GM12873 (cell line): ENCODE results near the gene ATP6V1C2.

Source experiments
- CTCF ChIP-seq: IDR thresholded peaks from 2 replicates; pipeline ENCODE4 v1.5.1; 2012; ENCODE audit warnings: low read depth, mild to moderate bottlenecking, moderate library complexity, low read length, control low read depth; ENCODE audit not compliant: insufficient read depth; ENCODE audit errors: missing control alignments

Gene ATP6V1C2

GRCh38 chr2:10810202-10811161 is 89.1 kb downstream of the ATP6V1C2 start:
- no peak for TF ChIP-seq CTCF

DNA sequence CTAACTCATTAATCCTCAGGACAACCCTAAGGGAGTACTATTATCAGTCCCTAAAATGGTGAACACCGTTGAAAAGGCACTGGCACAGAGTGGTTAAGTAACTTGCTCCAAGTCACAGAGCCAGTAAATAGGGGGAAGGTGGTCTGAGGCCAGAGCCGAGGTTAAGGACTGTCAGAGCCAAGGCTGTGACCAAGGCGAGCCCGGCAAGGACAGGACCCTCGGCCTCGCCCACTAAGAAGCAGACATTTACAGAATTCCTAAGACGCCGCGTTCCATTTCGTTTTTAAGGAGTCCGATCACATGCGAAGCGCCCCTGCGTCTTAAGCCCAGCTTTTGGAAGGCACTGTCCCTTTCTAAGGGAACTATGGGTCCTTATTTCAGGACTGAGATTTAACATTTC is 90.1 kb downstream of the ATP6V1C2 start:
- TF ChIP-seq CTCF: no peak

GRCh38 chr2:10812362-10813162 is 91.1 kb downstream of the ATP6V1C2 start, which contains the start of gene PDIA6:
TSS of gene PDIA6 (minus strand) at chr2:10812785. CDS start at chr2:10812696, 89 bp downstream.
- TF ChIP-seq CTCF: no peak

DNA sequence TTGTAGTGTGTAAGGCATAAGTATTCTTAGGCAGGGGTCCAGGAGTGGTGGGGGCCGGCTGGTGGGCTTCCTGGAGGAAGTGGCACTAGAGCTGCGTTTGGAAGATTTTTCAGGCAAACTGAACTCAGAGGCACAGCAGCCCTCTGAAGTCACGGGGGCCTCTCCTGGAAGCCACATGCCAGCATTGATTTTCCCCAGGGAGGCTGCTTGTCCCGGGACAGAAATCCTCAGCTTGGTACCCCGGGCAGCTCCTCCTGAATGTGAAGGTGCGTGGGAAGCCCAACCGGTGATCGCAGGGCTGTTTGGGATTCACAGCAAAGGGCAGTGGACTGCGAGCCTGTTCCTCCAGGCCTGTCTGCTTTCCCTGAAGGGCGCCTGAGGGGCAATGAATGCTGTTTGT is 92.7 kb downstream of the ATP6V1C2 start:
- no peak for TF ChIP-seq CTCF

DNA sequence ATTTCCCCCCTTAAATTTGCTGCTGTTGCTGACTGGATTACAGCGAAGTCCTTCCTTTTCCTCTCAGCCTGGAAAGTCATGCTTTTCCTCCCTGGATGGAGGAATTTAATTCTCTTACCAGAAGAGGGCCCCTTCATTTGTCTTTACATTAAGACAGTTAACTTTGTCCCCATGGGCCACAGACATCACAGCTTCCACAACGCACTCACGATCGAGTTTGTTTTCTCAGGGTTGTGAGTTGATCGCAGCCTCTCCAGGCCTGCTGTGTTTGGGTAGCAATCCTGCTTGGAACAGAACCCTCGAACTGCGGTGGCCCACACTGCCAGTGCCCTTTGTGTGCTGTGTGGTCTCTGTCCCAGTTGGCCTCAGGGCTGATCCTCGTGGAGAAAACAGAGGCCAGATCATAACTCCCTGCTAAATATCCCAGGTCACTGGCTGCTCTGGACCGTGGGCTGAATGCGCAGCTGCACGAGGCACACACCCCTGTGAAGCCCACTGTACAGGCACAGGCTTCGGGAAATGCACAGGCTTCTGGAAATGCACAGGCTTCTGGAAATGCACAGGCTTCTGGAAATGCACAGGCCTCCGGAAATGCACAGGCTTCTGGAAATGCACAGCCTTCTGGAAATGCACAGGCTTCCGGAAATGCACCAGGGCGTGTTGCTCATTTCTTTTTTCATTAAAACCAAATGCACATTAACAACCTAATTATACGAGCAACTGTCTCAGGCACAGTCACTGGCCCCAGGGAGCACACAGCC is 93.3 kb downstream of the ATP6V1C2 start:
- no peak for TF ChIP-seq CTCF

DNA sequence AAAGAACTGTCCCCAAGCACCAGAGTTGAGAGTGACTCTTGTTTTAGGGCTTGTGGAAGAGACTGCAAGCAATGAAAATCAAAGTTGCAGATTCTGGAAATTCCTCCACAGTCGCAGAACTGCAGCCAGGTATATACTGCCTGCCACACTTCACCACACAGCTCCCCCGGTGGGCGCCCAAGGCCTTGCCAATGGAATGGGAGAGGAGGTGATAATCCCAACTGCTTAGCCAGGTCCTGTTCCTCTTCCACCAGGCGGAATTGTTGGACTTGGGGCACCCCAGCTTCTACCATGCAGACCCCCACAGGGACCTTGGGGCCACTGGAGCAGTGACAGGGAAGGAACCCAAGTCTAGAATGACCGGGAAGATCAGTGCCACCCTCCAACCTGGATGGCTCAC is 96.0 kb downstream of the ATP6V1C2 start:
- no peak for TF ChIP-seq CTCF
